Liver (tissue), 9 donors: Measurements from ENCODE around the gene SIRPD. TPM values are rescaled to one million over a fixed set of nuclear protein-coding genes. Genes with fewer than 3 reads are reported as not detected.
A peak's percentile ranks its signal among the peaks of the same experiment; 100 is the strongest.

Experiments used
- DNase-seq: peaks from one replicate; pipeline ENCODE4 v3.0.0-alpha.2; 2017; ENCODE audit warnings: low spot score
- H3K27ac ChIP-seq, 2 donors: one replicate each; pipeline ENCODE4 v1.7.0; 2013; ENCODE audit warnings: inconsistent platforms in 2 of 2, low read length in 2 of 2, control low read depth in 1 of 2, low read depth in 1 of 2, mild to moderate bottlenecking in 1 of 2
- H3K27me3 ChIP-seq, 4 donors: one replicate each; pipeline versions ENCODE4 v1.6.1 to v1.7.0; 2013; ENCODE audit warnings: low read length in 3 of 4, inconsistent platforms in 1 of 4, mild to moderate bottlenecking in 1 of 4, moderate library complexity in 1 of 4; ENCODE audit not compliant: control insufficient read depth in 4 of 4, insufficient read depth in 4 of 4
- H3K36me3 ChIP-seq, 4 donors: one replicate each; pipeline versions ENCODE4 v1.6.1 to v1.7.0; 2013; ENCODE audit warnings: low read length in 3 of 4, mild to moderate bottlenecking in 3 of 4, low read depth in 1 of 4, moderate library complexity in 1 of 4; ENCODE audit not compliant: control insufficient read depth in 4 of 4, insufficient read depth in 3 of 4
- H3K4me1 ChIP-seq, 4 donors: one replicate each; pipeline versions ENCODE4 v1.6.1 to v1.7.0; 2013; ENCODE audit warnings: low read length in 3 of 4, mild to moderate bottlenecking in 3 of 4, moderate library complexity in 1 of 4; ENCODE audit not compliant: control insufficient read depth in 4 of 4, insufficient read depth in 4 of 4
- H3K4me3 ChIP-seq, 3 donors: one replicate each; pipeline versions ENCODE4 v1.6.1 to v1.7.0; 2013; ENCODE audit warnings: low read length in 3 of 3, control low read depth in 1 of 3, low read depth in 1 of 3, mild to moderate bottlenecking in 1 of 3
- H3K9ac ChIP-seq, 2 donors: one replicate each; pipeline ENCODE4 v1.7.0; 2013; ENCODE audit warnings: low read length in 2 of 2, mild to moderate bottlenecking in 2 of 2, moderate library complexity in 2 of 2, control low read depth in 1 of 2, low read depth in 1 of 2
- H3K9me3 ChIP-seq, 4 donors: one replicate each; pipeline versions ENCODE4 v1.6.1 to v1.7.0; 2013; ENCODE audit warnings: low read length in 3 of 4; ENCODE audit not compliant: control insufficient read depth in 4 of 4
- CTCF ChIP-seq: fragments of 150-350 bp; IDR thresholded peaks from 2 replicates; pipeline ENCODE4 v1.5.1; 2017; ENCODE audit warnings: improper control_type of control experiment, low read depth, low read length; ENCODE audit not compliant: missing input control
- FOXA1 ChIP-seq: IDR thresholded peaks from 2 replicates; pipeline ENCODE4 v1.6.1; 2016; ENCODE audit warnings: antibody characterized with exemption
- GABPA ChIP-seq, 2 donors: IDR thresholded peaks in 1 of 2; conservative IDR thresholded peaks in 1 of 2; 2 replicates each; pipeline ENCODE4 v1.6.1; 2016; ENCODE audit warnings: antibody characterized with exemption in 2 of 2, mild to moderate bottlenecking in 1 of 2, moderate library complexity in 1 of 2
- HNF4G ChIP-seq: IDR thresholded peaks from 2 replicates; pipeline ENCODE4 v1.6.1; 2016; ENCODE audit warnings: antibody characterized with exemption
- NR2F2 ChIP-seq: IDR thresholded peaks from 2 replicates; pipeline ENCODE4 v1.6.1; 2016; ENCODE audit warnings: antibody characterized with exemption
- RAD21 ChIP-seq, 2 donors: IDR thresholded peaks; 2 replicates each; pipeline ENCODE4 v1.6.1; 2016; ENCODE audit warnings: antibody characterized with exemption in 2 of 2, mild to moderate bottlenecking in 2 of 2
- RXRA ChIP-seq, 2 donors: IDR thresholded peaks; 2 replicates each; pipeline ENCODE4 v1.6.1; 2017 to 2018; ENCODE audit warnings: antibody characterized with exemption in 2 of 2, mild to moderate bottlenecking in 1 of 2
- YY1 ChIP-seq: IDR thresholded peaks from 2 replicates; pipeline ENCODE4 v1.6.1; 2016; ENCODE audit warnings: antibody characterized with exemption, mild to moderate bottlenecking
- WGBS: extraction: QIAGEN DNeasy Blood & Tissue Kit; methylation state at CpG from one replicate; pipeline ENCODE4 v1.1.7; 2013; 5-methylcytosine and 5-hydroxymethylcytosine counted together
- polyA plus RNA-seq, 2 donors: library from polyadenylated mRNA; stranded (reverse) in 1 of 2; unstranded in 1 of 2; fragments of 200-250 nt in 1 of 2; fragments of >200 nt in 1 of 2; fragmentation: Nextera tagmentation in 1 of 2; extraction: Ambion mirVana in 1 of 2; gene quantifications; one replicate each; pipeline versions ENCODE4 v1.2.1 to v1.2.3, GENCODE V29; 2013 to 2015
- total RNA-seq, 2 donors: library from RNA; depleted of rRNA; stranded (reverse); fragments of >200 nt; gene quantifications; one replicate each; pipeline ENCODE4 v1.2.3, GENCODE V29; 2014
- TF ChIP-seq, protein P1 (sequence below): IDR thresholded peaks from 2 replicates; pipeline ENCODE4 v1.6.1; 2016; ENCODE audit warnings: antibody characterized with exemption
- donor health status: healthy.
- donor health status: healthy.
- donor health status: healthy.
- donor health status: healthy.
- donor health status: healthy.

SIRPD gene
- total and polyA plus RNA-seq, 4 donors, result 1.1 TPM; not detected in 3

- Histone ChIP-seq H3K36me3 (no peaks in the 10 kb centered on the region), H3K4me1 (no peaks in the 10 kb centered on the region), H3K27me3 (peaks cover 0 to 2% (median 0%) of the 10 kb centered on the region in 4 donors), H3K9ac (no peak overlapping the region), H3K9me3 (no peaks in the 10 kb centered on the region), H3K27ac (no peak overlapping the region), H3K4me3 (no peak overlapping the region)
- 36% methylated on average over 9 of the region's 9 CpGs for WGBS
- no peak for DNase-seq
- peak; percentile 12 for TF ChIP-seq CTCF
- TF ChIP-seq RAD21 (IDR thresholded peaks at IDR 0.05), result peak; percentile 53 to 58
- no peak for TF ChIP-seq RXRA (IDR thresholded peaks at IDR 0.05)
Observed at GRCh38 chr20:1509237-1509636, 48.3 kb downstream of the SIRPD start.

- no peak overlapping the region for H3K9ac ChIP-seq
- no peak for DNase-seq
Observed at GRCh38 chr20:1508574-1508973, 48.9 kb downstream of the SIRPD start.

GRCh38 chr20:1507276-1507675 lies 50.2 kb downstream of the SIRPD start:
- Histone ChIP-seq H3K36me3 (no peaks in the 10 kb centered on the region), H3K27ac (no peak overlapping the region), H3K4me1 (no peaks in the 10 kb centered on the region), H3K27me3 (peaks cover 0 to 2% (median 0%) of the 10 kb centered on the region in 4 donors), H3K9me3 (no peaks in the 10 kb centered on the region), H3K4me3 (no peak overlapping the region), H3K9ac (no peak overlapping the region)
- no peak for TF ChIP-seq RAD21 (IDR thresholded peaks at IDR 0.05)
- no peak for TF ChIP-seq CTCF
- no peak for TF ChIP-seq GABPA (IDR thresholded peaks at IDR 0.05 in 1 of 2, conservative IDR thresholded peaks at IDR 0.05 in 1 of 2)
- TF ChIP-seq YY1, result no peak
- no peak for TF ChIP-seq FOXA1
- no peak for TF ChIP-seq NR2F2
- no peak for TF ChIP-seq HNF4G
- no peak for DNase-seq
- WGBS, result 75% methylated on average over 3 of the region's 3 CpGs

More at GRCh38 chr20:1508574-1508973, 48.9 kb downstream of the SIRPD start:
- Histone ChIP-seq H3K4me1 (no peaks in the 10 kb centered on the region), H3K27ac (no peak overlapping the region), H3K27me3 (peaks cover 0 to 2% (median 0%) of the 10 kb centered on the region in 4 donors), H3K36me3 (no peaks in the 10 kb centered on the region), H3K4me3 (no peak overlapping the region), H3K9me3 (no peaks in the 10 kb centered on the region)
- no peak for TF ChIP-seq RAD21 (IDR thresholded peaks at IDR 0.05)
- no peak for TF ChIP-seq CTCF
- TF ChIP-seq, protein P1, sequence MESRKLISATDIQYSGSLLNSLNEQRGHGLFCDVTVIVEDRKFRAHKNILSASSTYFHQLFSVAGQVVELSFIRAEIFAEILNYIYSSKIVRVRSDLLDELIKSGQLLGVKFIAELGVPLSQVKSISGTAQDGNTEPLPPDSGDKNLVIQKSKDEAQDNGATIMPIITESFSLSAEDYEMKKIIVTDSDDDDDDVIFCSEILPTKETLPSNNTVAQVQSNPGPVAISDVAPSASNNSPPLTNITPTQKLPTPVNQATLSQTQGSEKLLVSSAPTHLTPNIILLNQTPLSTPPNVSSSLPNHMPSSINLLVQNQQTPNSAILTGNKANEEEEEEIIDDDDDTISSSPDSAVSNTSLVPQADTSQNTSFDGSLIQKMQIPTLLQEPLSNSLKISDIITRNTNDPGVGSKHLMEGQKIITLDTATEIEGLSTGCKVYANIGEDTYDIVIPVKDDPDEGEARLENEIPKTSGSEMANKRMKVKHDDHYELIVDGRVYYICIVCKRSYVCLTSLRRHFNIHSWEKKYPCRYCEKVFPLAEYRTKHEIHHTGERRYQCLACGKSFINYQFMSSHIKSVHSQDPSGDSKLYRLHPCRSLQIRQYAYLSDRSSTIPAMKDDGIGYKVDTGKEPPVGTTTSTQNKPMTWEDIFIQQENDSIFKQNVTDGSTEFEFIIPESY, result no peak
